Ovary (tissue), 9 donors: ENCODE data around the gene ERN1. TPM values are rescaled to one million over a fixed set of nuclear protein-coding genes. Genes with fewer than 3 reads are reported as not detected.

ENCODE experiments used
- DNase-seq, 5 donors: peaks; one replicate each; pipeline ENCODE4 v3.0.0-alpha.2; 2019 to 2020
- H3K27ac ChIP-seq, 2 donors: fragments of 200-600 bp; one replicate each; pipeline versions ENCODE4 v1.5.1 to v1.8.0; 2019 to 2022
- H3K27me3 ChIP-seq: fragments of 200-600 bp; one replicate; pipeline ENCODE4 v1.8.0; 2022
- H3K36me3 ChIP-seq: fragments of 200-600 bp; sonication (generic); one replicate; pipeline ENCODE4 v1.5.1; 2019
- H3K4me1 ChIP-seq: one replicate; pipeline ENCODE4 v1.8.1; 2013; ENCODE audit warnings: mild to moderate bottlenecking, moderate library complexity; ENCODE audit not compliant: insufficient read depth
- H3K4me3 ChIP-seq: fragments of 200-600 bp; sonication (generic); one replicate; pipeline ENCODE4 v1.5.1; 2017
- H3K9me3 ChIP-seq, 2 donors: fragments of 200-600 bp in 1 of 2; sonication (generic) in 1 of 2; one replicate each; pipeline versions ENCODE4 v1.5.1 to v1.8.1; 2013 to 2019; ENCODE audit warnings: mild to moderate bottlenecking in 1 of 2, moderate library complexity in 1 of 2
- EP300 ChIP-seq: sonication (generic); formaldehyde crosslinking; IDR thresholded peaks from one replicate; pipeline ENCODE4 v1.6.1; 2017; ENCODE audit warnings: antibody characterized with exemption
- POLR2A ChIP-seq: fragments of 450-650 bp; IDR thresholded peaks from one replicate; pipeline ENCODE4 v1.6.1; 2017; ENCODE audit warnings: antibody characterized with exemption, mild to moderate bottlenecking, moderate library complexity
- WGBS, 3 donors: extraction: QIAGEN DNeasy Blood & Tissue Kit in 1 of 3; methylation state at CpG; one replicate each; pipeline versions ENCODE4 v1.1.5 to v1.1.7; 2013 to 2017; 5-methylcytosine and 5-hydroxymethylcytosine counted together
- intact Hi-C, 4 donors: fragments of 100-400 bp; cut with DNase I; formaldehyde crosslinking; loops; one replicate each; pipeline versions ENCODE4 v1.11.0 to v1.15.1; 2022 to 2023
- polyA plus RNA-seq, 2 donors: library from polyadenylated mRNA; stranded (reverse); fragments of 200-250 nt in 1 of 2; fragments of 350-450 nt in 1 of 2; fragmentation: Illumina TruSeq in 1 of 2; extraction: RNeasy Lipid Tissue Mini Kit (QIAGEN cat#74804) in 1 of 2; gene quantifications; one replicate each; pipeline ENCODE4 v1.2.3, GENCODE V29; 2013 to 2014
- total RNA-seq, 7 donors: library from RNA; depleted of rRNA in 2 of 7; stranded (reverse); fragments of >200 nt in 2 of 7; fragmentation: NEBNext Ultra II Directional in 3 of 7; extraction: Animal tissue kit (Norgen Biotek cat#: 25700) in 3 of 7; gene quantifications; one replicate each; pipeline versions ENCODE4 v1.1.0 to v1.2.4, GENCODE V29; 2016 to 2023
- TF ChIP-seq, protein P1 (sequence below), 3 donors: fragments of 450-650 bp in 2 of 3; fragments of 200-600 bp in 1 of 3; IDR thresholded peaks; one replicate each; pipeline versions ENCODE4 v1.5.1 to v1.8.0; 2016 to 2022; ENCODE audit warnings: antibody characterized with exemption in 3 of 3, mild to moderate bottlenecking in 1 of 3
- donor health status: DM: no; HTN: no; CAD: no; lungs with moderate emphysema.
- donor health status: DM: no; HTN: no; CAD: no.
- donor health status: Bipolar disorder and iron deficiency.
- donor health status: DM: yes; HTN: yes; CAD: no.
- donor health status: DM: no; HTN: no; CAD: no.
- donor health status: DM: yes; HTN: yes; CAD: no.

Gene ERN1
- total and polyA plus RNA-seq, 9 donors: 8.1 to 73.4 (median 30.4) TPM

DNA sequence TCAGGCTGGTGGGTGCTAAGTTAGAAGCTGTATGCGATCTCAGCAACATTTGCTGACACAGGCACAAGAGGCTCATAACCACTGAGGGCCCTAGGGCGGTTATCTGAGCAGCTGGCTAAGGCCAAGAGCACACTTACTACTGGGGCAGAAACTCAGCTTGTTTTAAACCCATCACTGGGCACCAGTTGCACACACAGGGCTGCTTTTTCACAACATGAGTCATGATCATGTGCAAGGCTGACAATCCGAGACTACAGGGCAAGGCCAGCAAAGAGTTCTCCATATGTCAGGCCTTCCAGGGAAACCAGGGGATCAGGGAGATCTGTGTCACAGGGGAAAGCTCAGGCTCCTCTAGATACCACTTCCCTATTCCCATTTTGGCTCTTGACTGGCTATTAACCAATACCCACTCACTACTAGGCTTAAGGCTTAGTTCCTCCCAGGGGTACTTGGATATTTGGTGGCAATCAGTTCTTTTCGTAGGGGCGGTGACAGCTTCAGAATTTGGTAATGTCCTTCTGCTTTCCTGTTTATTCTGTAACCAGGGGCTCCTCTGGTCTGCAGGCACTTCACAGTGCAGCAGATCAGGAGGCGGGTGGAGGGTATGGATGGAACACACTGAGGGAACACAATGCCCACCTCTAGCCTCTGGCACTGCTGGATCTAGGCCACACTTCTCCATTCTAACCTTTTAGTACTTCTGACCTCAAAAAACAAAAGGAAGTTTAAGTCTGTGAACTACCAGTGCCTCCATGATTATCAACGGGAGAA is 44.9 kb upstream of the ERN1 start:
- H3K36me3 ChIP-seq: no peaks in the 10 kb centered on the region
- TF ChIP-seq EP300: no peak
- no peak for TF ChIP-seq POLR2A
- TF ChIP-seq, protein P1, sequence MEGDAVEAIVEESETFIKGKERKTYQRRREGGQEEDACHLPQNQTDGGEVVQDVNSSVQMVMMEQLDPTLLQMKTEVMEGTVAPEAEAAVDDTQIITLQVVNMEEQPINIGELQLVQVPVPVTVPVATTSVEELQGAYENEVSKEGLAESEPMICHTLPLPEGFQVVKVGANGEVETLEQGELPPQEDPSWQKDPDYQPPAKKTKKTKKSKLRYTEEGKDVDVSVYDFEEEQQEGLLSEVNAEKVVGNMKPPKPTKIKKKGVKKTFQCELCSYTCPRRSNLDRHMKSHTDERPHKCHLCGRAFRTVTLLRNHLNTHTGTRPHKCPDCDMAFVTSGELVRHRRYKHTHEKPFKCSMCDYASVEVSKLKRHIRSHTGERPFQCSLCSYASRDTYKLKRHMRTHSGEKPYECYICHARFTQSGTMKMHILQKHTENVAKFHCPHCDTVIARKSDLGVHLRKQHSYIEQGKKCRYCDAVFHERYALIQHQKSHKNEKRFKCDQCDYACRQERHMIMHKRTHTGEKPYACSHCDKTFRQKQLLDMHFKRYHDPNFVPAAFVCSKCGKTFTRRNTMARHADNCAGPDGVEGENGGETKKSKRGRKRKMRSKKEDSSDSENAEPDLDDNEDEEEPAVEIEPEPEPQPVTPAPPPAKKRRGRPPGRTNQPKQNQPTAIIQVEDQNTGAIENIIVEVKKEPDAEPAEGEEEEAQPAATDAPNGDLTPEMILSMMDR (IDR thresholded peaks at IDR 0.05): no peak
- intact Hi-C loops: no loop called here
- H3K9me3 ChIP-seq: no peaks in the 10 kb centered on the region
- H3K4me3 ChIP-seq: no peak overlapping the region
- 89 to 90% (median 89%) methylated on average over 7 of the region's 7 CpGs for WGBS, 3 donors
- no peaks in the 10 kb centered on the region for H3K27me3 ChIP-seq
- DNase-seq: no peak
- H3K27ac ChIP-seq: no peak overlapping the region
- peaks cover 7% of the 10 kb centered on the region for H3K4me1 ChIP-seq

DNA sequence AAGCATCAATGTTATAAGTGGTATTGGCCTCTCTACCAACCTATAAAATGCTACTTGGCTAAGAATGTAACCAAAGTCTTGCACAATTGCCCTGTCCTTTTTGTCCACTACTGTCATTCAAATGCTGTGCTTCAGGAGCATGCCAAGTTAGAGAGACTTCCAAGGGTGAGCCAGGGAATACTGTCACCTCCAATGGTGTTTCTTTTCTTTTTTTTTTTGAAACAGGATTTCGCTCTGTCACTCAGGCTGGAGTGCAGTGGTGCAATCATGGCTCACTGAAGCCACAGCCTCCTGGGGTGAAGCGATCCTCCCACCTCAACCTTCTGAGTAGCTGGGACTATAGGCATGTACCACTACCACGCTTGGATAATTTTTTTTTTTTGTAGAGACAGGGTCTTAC is 43.7 kb upstream of the ERN1 start:
- H3K27ac ChIP-seq: no peak overlapping the region
- TF ChIP-seq POLR2A (no peak), EP300 (no peak)
- TF ChIP-seq, protein P1 (IDR thresholded peaks at IDR 0.05): no peak
- intact Hi-C loops: no loop called here
- DNase-seq: no peak
- no peaks in the 10 kb centered on the region for H3K27me3 ChIP-seq
- H3K36me3 ChIP-seq: no peaks in the 10 kb centered on the region
- H3K4me3 ChIP-seq: no peak overlapping the region
- peaks cover 7% of the 10 kb centered on the region for H3K4me1 ChIP-seq
- 96 to 98% (median 98%) methylated on average over 3 of the region's 3 CpGs for WGBS, 3 donors
- H3K9me3 ChIP-seq: no peaks in the 10 kb centered on the region

DNA sequence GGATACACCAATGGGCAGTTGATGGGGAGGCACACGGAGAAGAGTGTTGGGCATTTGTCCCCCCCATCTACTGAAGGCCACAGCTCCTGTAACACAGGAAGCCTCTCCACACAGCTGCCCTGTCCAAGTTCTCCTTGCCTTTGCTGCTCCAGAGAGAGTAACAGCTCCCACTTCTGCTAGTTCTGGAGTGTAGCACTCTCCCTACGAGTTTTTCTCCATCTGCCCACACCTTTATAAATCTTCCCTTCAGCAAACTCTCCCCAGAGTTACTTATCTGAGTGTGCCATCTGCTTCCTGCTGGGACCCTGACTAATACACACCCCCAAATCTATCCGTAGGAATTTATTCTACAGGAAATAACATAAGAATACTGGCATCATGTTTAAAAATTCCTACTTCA is 42.6 kb upstream of the ERN1 start:
- no peak overlapping the region for H3K4me3 ChIP-seq
- peaks cover 7% of the 10 kb centered on the region for H3K4me1 ChIP-seq
- DNase-seq: no peak
- H3K27me3 ChIP-seq: no peaks in the 10 kb centered on the region
- H3K27ac ChIP-seq: no peak overlapping the region
- 75 to 84% (median 75%) methylated on average over 3 of the region's 3 CpGs for WGBS, 3 donors
- H3K9me3 ChIP-seq: no peaks in the 10 kb centered on the region
- intact Hi-C loops: no loop called here
- no peak for TF ChIP-seq POLR2A
- no peak for TF ChIP-seq EP300
- TF ChIP-seq, protein P1 (IDR thresholded peaks at IDR 0.05): no peak
- no peaks in the 10 kb centered on the region for H3K36me3 ChIP-seq

DNA sequence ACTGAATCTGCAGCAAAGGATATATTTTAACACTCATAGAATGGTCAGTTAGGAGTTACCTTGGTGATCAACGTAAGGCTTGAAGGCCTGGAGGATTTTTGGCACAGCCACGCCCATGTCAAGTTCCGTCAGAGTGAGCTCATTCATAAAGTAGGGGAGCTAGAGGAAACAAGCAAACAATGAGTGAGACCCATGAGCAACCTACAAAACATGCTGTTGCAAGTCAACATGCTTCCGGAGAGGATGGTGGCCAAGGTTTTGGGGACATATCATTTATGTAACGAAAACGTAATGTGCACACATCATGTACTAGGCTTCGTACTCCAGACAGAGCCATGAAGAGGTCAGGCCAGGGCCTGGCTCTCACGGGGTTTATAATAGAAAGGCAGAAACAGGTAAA is 41.1 kb upstream of the ERN1 start:
- no peak for DNase-seq
- no peaks in the 10 kb centered on the region for H3K9me3 ChIP-seq

More for the DNA sequence above, 41.1 kb upstream of the ERN1 start:
- TF ChIP-seq EP300 (no peak), POLR2A (no peak)
- TF ChIP-seq, protein P1 (IDR thresholded peaks at IDR 0.05): no peak
- H3K4me1 ChIP-seq: peaks cover 6% of the 10 kb centered on the region
- no peak overlapping the region for H3K27ac ChIP-seq
- no peaks in the 10 kb centered on the region for H3K36me3 ChIP-seq
- no peaks in the 10 kb centered on the region for H3K27me3 ChIP-seq
- H3K4me3 ChIP-seq: no peak overlapping the region
- intact Hi-C loops: no loop called here
- WGBS, 3 donors: 95 to 96% (median 95%) methylated on average over 8 of the region's 8 CpGs
